ENCODE data around the gene SIGLECL1.

GRCh38 chr19:51227966-51228365, 22.9 kb upstream of the SIGLECL1 start:
- TF ChIP-seq POLR2A (IDR thresholded peaks at IDR 0.05; ENCODE audit: low read depth, low read length) (no peak), POLR2AphosphoS5 (IDR thresholded peaks at IDR 0.05; ENCODE audit: low read depth, low read length) (no peak)

All from GM12891 (cell line).